GM12878 (cell line): ENCODE data around the gene TKTL1.

Source experiments
- CTCF ChIP-seq, 3 experiments: IDR thresholded peaks in 2 of 3; conservative IDR thresholded peaks in 1 of 3; 2 replicates each; pipeline ENCODE4 v1.5.1; 2011; ENCODE audit warnings: low read depth in 3 of 3, low read length in 3 of 3, mild to moderate bottlenecking in 3 of 3, control low read depth in 2 of 3, moderate library complexity in 2 of 3, inconsistent platforms in 1 of 3, mixed read lengths in 1 of 3; ENCODE audit not compliant: control insufficient read depth in 2 of 3, insufficient read depth in 1 of 3; ENCODE audit errors: extremely low read depth in 1 of 3
- EP300 ChIP-seq, 2 experiments: fragments of 150-350 bp in 1 of 2; IDR thresholded peaks; 2 replicates each; pipeline ENCODE4 v1.6.1; 2011 to 2012; ENCODE audit warnings: low read depth in 2 of 2, low read length in 2 of 2, borderline replicate concordance in 1 of 2, improper control_type of control experiment in 1 of 2, inconsistent platforms in 1 of 2; ENCODE audit not compliant: control insufficient read depth in 1 of 2
- ESRRA ChIP-seq: IDR thresholded peaks from 2 replicates; pipeline ENCODE4 v1.6.1; 2012; ENCODE audit warnings: mild to moderate bottlenecking, low read length, improper control_type of control experiment
- EZH2 ChIP-seq: IDR thresholded peaks from 2 replicates; pipeline ENCODE4 v1.6.1; 2012; ENCODE audit warnings: low read depth, mild to moderate bottlenecking, control low read depth, inconsistent platforms, low read length, borderline replicate concordance; ENCODE audit not compliant: control insufficient read depth
- KAT2A ChIP-seq: conservative IDR thresholded peaks from 2 replicates; pipeline ENCODE4 v1.6.1; 2011; ENCODE audit warnings: low read depth, low read length; ENCODE audit not compliant: control insufficient read depth
- MAX ChIP-seq: IDR thresholded peaks from 2 replicates; pipeline ENCODE4 v1.6.1; 2012; ENCODE audit warnings: low read depth, low read length, improper control_type of control experiment
- MEF2A ChIP-seq: IDR thresholded peaks from 2 replicates; pipeline ENCODE4 v1.6.1; 2011; ENCODE audit warnings: low read depth, mild to moderate bottlenecking, low read length, moderate library complexity; ENCODE audit not compliant: insufficient read depth
- TCF12 ChIP-seq: IDR thresholded peaks from 2 replicates; pipeline ENCODE4 v1.6.1; 2011; ENCODE audit warnings: low read depth, mild to moderate bottlenecking, low read length
- YY1 ChIP-seq: IDR thresholded peaks from 2 replicates; pipeline ENCODE4 v1.6.1; 2011; ENCODE audit warnings: low read depth, mild to moderate bottlenecking, low read length
- TF ChIP-seq, protein P1 (sequence below): IDR thresholded peaks from 2 replicates; pipeline ENCODE4 v1.6.1; 2012; ENCODE audit warnings: mild to moderate bottlenecking, low read depth, low read length
- TF ChIP-seq, protein P2 (sequence below): fragments of 450-650 bp; IDR thresholded peaks from 2 replicates; pipeline ENCODE4 v1.6.1; 2017; ENCODE audit warnings: mild to moderate bottlenecking

GRCh38 chrX:154379569-154379951 is 84.0 kb downstream of the TKTL1 start:
- TF ChIP-seq EP300 (IDR thresholded peaks at IDR 0.05; ENCODE audit: borderline replicate concordance in 1 of 2, control insufficient read depth in 1 of 2, low read depth in 2 of 2, low read length in 2 of 2), result no peak
- no peak for TF ChIP-seq CTCF (IDR thresholded peaks at IDR 0.05 in 2 of 3, conservative IDR thresholded peaks at IDR 0.05 in 1 of 3; ENCODE audit: control insufficient read depth in 2 of 3, extremely low read depth in 1 of 3, insufficient read depth in 1 of 3, low read depth in 3 of 3, low read length in 3 of 3)
- TF ChIP-seq, protein P1, sequence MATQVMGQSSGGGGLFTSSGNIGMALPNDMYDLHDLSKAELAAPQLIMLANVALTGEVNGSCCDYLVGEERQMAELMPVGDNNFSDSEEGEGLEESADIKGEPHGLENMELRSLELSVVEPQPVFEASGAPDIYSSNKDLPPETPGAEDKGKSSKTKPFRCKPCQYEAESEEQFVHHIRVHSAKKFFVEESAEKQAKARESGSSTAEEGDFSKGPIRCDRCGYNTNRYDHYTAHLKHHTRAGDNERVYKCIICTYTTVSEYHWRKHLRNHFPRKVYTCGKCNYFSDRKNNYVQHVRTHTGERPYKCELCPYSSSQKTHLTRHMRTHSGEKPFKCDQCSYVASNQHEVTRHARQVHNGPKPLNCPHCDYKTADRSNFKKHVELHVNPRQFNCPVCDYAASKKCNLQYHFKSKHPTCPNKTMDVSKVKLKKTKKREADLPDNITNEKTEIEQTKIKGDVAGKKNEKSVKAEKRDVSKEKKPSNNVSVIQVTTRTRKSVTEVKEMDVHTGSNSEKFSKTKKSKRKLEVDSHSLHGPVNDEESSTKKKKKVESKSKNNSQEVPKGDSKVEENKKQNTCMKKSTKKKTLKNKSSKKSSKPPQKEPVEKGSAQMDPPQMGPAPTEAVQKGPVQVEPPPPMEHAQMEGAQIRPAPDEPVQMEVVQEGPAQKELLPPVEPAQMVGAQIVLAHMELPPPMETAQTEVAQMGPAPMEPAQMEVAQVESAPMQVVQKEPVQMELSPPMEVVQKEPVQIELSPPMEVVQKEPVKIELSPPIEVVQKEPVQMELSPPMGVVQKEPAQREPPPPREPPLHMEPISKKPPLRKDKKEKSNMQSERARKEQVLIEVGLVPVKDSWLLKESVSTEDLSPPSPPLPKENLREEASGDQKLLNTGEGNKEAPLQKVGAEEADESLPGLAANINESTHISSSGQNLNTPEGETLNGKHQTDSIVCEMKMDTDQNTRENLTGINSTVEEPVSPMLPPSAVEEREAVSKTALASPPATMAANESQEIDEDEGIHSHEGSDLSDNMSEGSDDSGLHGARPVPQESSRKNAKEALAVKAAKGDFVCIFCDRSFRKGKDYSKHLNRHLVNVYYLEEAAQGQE, result no peak
- TF ChIP-seq, protein P2, sequence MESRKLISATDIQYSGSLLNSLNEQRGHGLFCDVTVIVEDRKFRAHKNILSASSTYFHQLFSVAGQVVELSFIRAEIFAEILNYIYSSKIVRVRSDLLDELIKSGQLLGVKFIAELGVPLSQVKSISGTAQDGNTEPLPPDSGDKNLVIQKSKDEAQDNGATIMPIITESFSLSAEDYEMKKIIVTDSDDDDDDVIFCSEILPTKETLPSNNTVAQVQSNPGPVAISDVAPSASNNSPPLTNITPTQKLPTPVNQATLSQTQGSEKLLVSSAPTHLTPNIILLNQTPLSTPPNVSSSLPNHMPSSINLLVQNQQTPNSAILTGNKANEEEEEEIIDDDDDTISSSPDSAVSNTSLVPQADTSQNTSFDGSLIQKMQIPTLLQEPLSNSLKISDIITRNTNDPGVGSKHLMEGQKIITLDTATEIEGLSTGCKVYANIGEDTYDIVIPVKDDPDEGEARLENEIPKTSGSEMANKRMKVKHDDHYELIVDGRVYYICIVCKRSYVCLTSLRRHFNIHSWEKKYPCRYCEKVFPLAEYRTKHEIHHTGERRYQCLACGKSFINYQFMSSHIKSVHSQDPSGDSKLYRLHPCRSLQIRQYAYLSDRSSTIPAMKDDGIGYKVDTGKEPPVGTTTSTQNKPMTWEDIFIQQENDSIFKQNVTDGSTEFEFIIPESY, result no peak
- no peak for TF ChIP-seq ESRRA
- no peak for TF ChIP-seq EZH2
- no peak for TF ChIP-seq TCF12
- no peak for TF ChIP-seq MEF2A
- no peak for TF ChIP-seq KAT2A
- TF ChIP-seq MAX, result no peak
- TF ChIP-seq YY1, result no peak
